ENCODE measurements around the gene PRKAB1.

The PRKAB1 gene

GRCh38 chr12:119695034-119695433, 27.1 kb downstream of the PRKAB1 start:
- H3K4me3 ChIP-seq (ENCODE audit: low read length), result no peak overlapping the region
- TF ChIP-seq CTCF (IDR thresholded peaks at IDR 0.05; ENCODE audit: low read depth, low read length) (peak; percentile 47), EZH2phosphoT487 (IDR thresholded peaks at IDR 0.05; ENCODE audit: low read depth) (no peak)
- H3K36me3 ChIP-seq (replicated peaks; ENCODE audit: low read depth, low read length), result peaks cover 17% of the 10 kb centered on the region

GRCh38 chr12:119696943-119697342, 29.0 kb downstream of the PRKAB1 start:
- H3K4me1 ChIP-seq (ENCODE audit: low read length), result no peaks in the 10 kb centered on the region
- no peak overlapping the region for H3K4me3 ChIP-seq (ENCODE audit: low read length)
- H3K9me3 ChIP-seq (ENCODE audit: insufficient read depth, low read length), result no peaks in the 10 kb centered on the region
- no peak overlapping the region for H3K27ac ChIP-seq (ENCODE audit: low read length)
- H4K20me1 ChIP-seq (ENCODE audit: insufficient read depth, low read length), result no peaks in the 10 kb centered on the region
- H3K4me2 ChIP-seq (ENCODE audit: low read length), result no peak overlapping the region
- no peak overlapping the region for H2AFZ ChIP-seq (ENCODE audit: low read depth, low read length)
- H3K9ac ChIP-seq (ENCODE audit: low read length), result no peak overlapping the region
- H3K27me3 ChIP-seq (ENCODE audit: low read depth, low read length), result no peaks in the 10 kb centered on the region
- TF ChIP-seq CTCF (IDR thresholded peaks at IDR 0.05; ENCODE audit: low read depth, low read length) (no peak), EZH2phosphoT487 (IDR thresholded peaks at IDR 0.05; ENCODE audit: low read depth) (no peak)
- no peaks in the 10 kb centered on the region for H3K79me2 ChIP-seq (ENCODE audit: low read length)
- H3K36me3 ChIP-seq (replicated peaks; ENCODE audit: low read depth, low read length), result peaks cover 17% of the 10 kb centered on the region

More at GRCh38 chr12:119695034-119695433, 27.1 kb downstream of the PRKAB1 start:
- Histone ChIP-seq H3K4me2 (ENCODE audit: low read length) (no peak overlapping the region), H3K9ac (ENCODE audit: low read length) (no peak overlapping the region), H3K4me1 (ENCODE audit: low read length) (no peaks in the 10 kb centered on the region), H3K27me3 (ENCODE audit: low read depth, low read length) (no peaks in the 10 kb centered on the region), H4K20me1 (ENCODE audit: insufficient read depth, low read length) (no peaks in the 10 kb centered on the region), H3K9me3 (ENCODE audit: insufficient read depth, low read length) (no peaks in the 10 kb centered on the region), H3K27ac (ENCODE audit: low read length) (no peak overlapping the region), H2AFZ (ENCODE audit: low read depth, low read length) (no peak overlapping the region), H3K79me2 (ENCODE audit: low read length) (no peaks in the 10 kb centered on the region)

- no peak overlapping the region for H3K27ac ChIP-seq (ENCODE audit: low read length)
- H2AFZ ChIP-seq (ENCODE audit: low read depth, low read length), result no peak overlapping the region
- no peaks in the 10 kb centered on the region for H3K27me3 ChIP-seq (ENCODE audit: low read depth, low read length)
- H3K9me3 ChIP-seq (ENCODE audit: insufficient read depth, low read length), result no peaks in the 10 kb centered on the region
- no peak overlapping the region for H3K4me2 ChIP-seq (ENCODE audit: low read length)
- no peak overlapping the region for H3K4me3 ChIP-seq (ENCODE audit: low read length)
- H3K9ac ChIP-seq (ENCODE audit: low read length), result no peak overlapping the region
- H4K20me1 ChIP-seq (ENCODE audit: insufficient read depth, low read length), result no peaks in the 10 kb centered on the region
- no peaks in the 10 kb centered on the region for H3K4me1 ChIP-seq (ENCODE audit: low read length)
- no peaks in the 10 kb centered on the region for H3K79me2 ChIP-seq (ENCODE audit: low read length)
- no peak for TF ChIP-seq CTCF (IDR thresholded peaks at IDR 0.05; ENCODE audit: low read depth, low read length)
- TF ChIP-seq EZH2phosphoT487 (IDR thresholded peaks at IDR 0.05; ENCODE audit: low read depth), result no peak
- H3K36me3 ChIP-seq (replicated peaks; ENCODE audit: low read depth, low read length), result peaks cover 13% of the 10 kb centered on the region
Observed at GRCh38 chr12:119699199-119699760, 31.3 kb downstream of the PRKAB1 start.

GRCh38 chr12:119700078-119700477, 32.1 kb downstream of the PRKAB1 start:
- no peaks in the 10 kb centered on the region for H4K20me1 ChIP-seq (ENCODE audit: insufficient read depth, low read length)
- H2AFZ ChIP-seq (ENCODE audit: low read depth, low read length), result no peak overlapping the region
- no peaks in the 10 kb centered on the region for H3K4me1 ChIP-seq (ENCODE audit: low read length)
- H3K27ac ChIP-seq (ENCODE audit: low read length), result no peak overlapping the region
- H3K9me3 ChIP-seq (ENCODE audit: insufficient read depth, low read length), result no peaks in the 10 kb centered on the region
- H3K79me2 ChIP-seq (ENCODE audit: low read length), result no peaks in the 10 kb centered on the region
- H3K36me3 ChIP-seq (replicated peaks; ENCODE audit: low read depth, low read length), result peaks cover 13% of the 10 kb centered on the region
- no peak overlapping the region for H3K9ac ChIP-seq (ENCODE audit: low read length)
- H3K4me3 ChIP-seq (ENCODE audit: low read length), result no peak overlapping the region
- no peak overlapping the region for H3K4me2 ChIP-seq (ENCODE audit: low read length)
- TF ChIP-seq EZH2phosphoT487 (IDR thresholded peaks at IDR 0.05; ENCODE audit: low read depth), result no peak
- TF ChIP-seq CTCF (IDR thresholded peaks at IDR 0.05; ENCODE audit: low read depth, low read length), result no peak
- no peaks in the 10 kb centered on the region for H3K27me3 ChIP-seq (ENCODE audit: low read depth, low read length)

Measured in OCI-LY3 (cell line).